GM20000 (cell line): Measurements from ENCODE around the gene NLGN1.

Source experiments
- DNase-seq: peaks from one replicate; pipeline ENCODE4 v3.0.0; 2012; ENCODE audit warnings: low spot score
- CTCF ChIP-seq: IDR thresholded peaks from 2 replicates; pipeline ENCODE4 v1.5.1; 2012; ENCODE audit warnings: mild to moderate bottlenecking, control low read depth; ENCODE audit errors: extremely low read depth, missing control alignments

Gene NLGN1

GRCh38 chr3:173945170-173945569, 547.6 kb downstream of the NLGN1 start:
- DNase-seq, result no peak
- TF ChIP-seq CTCF, result no peak

DNA sequence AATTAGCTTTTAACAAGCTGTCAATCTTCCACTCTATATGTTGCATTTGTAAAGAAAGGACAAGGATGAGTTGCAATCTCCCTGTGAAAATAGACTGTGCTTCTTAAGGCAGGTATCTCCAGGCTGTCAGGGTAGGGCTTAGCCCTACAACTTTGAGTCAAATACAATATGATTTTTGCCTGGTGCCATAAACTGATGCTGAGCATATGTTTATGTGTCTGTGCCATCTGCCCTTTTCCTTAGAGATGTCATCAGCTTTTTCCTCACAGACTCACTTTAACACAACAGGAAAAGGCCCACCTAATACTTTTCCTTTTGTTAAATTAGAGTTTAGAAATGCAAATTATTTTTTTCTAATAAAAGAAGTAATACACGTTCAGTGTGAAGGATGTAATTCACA, 548.3 kb downstream of the NLGN1 start:
- DNase-seq, result no peak

GRCh38 chr3:173954647-173955046, 557.1 kb downstream of the NLGN1 start:
- no peak for DNase-seq
- TF ChIP-seq CTCF, result no peak

More for the DNA sequence above, 548.3 kb downstream of the NLGN1 start:
- no peak for TF ChIP-seq CTCF

DNA sequence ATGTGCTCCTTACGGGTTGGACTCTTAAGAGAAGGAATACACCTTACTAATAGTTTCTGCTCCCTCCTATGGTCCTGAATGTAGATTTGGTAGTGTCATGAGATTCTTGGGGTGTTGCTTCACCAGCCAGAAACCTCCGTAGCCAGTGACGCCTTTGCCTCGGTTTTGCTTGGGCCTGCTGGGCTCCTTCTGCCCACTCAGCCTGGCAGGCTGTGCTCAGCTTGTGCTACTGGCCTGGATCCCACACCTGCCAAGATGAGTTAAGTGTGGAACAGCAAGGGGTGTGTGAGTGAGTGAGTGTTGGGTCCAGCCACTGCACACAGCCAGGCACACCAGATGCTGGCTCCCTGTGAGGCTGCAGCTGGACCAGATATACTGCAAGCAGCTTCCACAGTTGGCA, 560.1 kb downstream of the NLGN1 start:
- TF ChIP-seq CTCF, result no peak
- no peak for DNase-seq

- no peak for TF ChIP-seq CTCF
- DNase-seq, result no peak
Measured at GRCh38 chr3:173958805-173959204, 561.3 kb downstream of the NLGN1 start.

DNA sequence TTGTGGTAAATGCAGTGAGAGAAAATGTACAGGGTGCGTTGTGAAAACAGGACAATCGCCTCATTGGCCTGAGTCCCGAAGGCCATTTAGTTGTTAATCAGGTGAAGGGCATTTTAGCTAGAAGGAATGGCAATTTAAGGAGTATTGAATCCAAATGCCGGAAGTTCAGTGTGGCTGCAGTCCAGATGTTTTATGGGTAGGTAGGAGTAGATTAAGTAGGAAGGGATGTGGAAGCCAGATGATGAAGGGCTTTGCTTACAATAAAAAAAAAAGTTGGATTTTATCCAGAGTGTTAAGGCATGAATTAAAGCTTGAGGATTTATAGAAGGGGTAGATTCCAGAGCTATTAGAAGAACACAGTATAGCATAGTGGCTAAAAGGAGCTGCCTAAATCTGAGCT, 572.7 kb downstream of the NLGN1 start:
- no peak for DNase-seq
- TF ChIP-seq CTCF, result no peak

DNA sequence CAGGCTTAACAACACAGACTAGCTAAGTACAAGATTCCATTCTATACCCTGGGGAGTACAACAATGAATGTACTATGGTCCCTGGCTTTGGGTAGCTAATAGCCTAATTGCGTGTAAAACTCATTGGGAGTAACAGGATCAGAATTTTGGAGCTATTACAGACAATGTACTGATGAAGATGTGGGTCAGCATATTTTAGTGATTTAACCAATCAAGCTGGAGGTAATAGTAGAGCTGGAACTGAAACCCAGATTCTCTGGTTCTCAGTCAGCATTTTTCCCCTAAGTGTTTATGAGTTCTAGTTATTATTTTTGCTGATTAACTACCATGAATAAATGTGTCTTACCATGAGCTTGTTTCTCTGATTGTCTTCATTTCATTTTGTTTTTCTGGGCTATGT, 578.7 kb downstream of the NLGN1 start:
- no peak for DNase-seq
- TF ChIP-seq CTCF, result no peak
